IPS DF 6.9 (cell line): ENCODE results near the gene NUDT19.
"Not testable (repeated sequence)": the region's sequence is repeated elsewhere in the genome, so short reads cannot be mapped to it uniquely, and the experiment has no call there.

Source experiments
- DNase-seq: peaks from one replicate; pipeline ENCODE4 v3.0.0-alpha.2; 2013; ENCODE audit warnings: low read depth, low spot score
- H3K27ac ChIP-seq: one replicate; pipeline ENCODE4 v1.5.1; 2013; ENCODE audit warnings: low read length, control low read depth
- H3K27me3 ChIP-seq: 2 replicates; pipeline ENCODE4 v1.6.1; 2013; ENCODE audit warnings: mild to moderate bottlenecking, low read length; ENCODE audit not compliant: control insufficient read depth, insufficient read depth
- H3K36me3 ChIP-seq: 2 replicates; pipeline ENCODE4 v1.6.1; 2013; ENCODE audit warnings: low read length; ENCODE audit not compliant: control insufficient read depth, insufficient read depth
- H3K4me1 ChIP-seq: 2 replicates; pipeline ENCODE4 v1.6.1; 2013; ENCODE audit warnings: low read length; ENCODE audit not compliant: control insufficient read depth, insufficient read depth
- H3K4me3 ChIP-seq: 2 replicates; pipeline ENCODE4 v1.5.1; 2013; ENCODE audit warnings: mild to moderate bottlenecking, low read length
- H3K9me3 ChIP-seq: 2 replicates; pipeline ENCODE4 v1.6.1; 2013; ENCODE audit warnings: low read length, inconsistent platforms; ENCODE audit not compliant: control insufficient read depth, insufficient read depth
- WGBS: extraction: QIAGEN DNeasy Blood & Tissue Kit; methylation state at CpG from one replicate; pipeline ENCODE4 v1.1.7; 2013; ENCODE audit warnings: mixed read lengths, missing lambda C conversion rate; ENCODE audit not compliant: insufficient read length, insufficient coverage; 5-methylcytosine and 5-hydroxymethylcytosine counted together

Gene NUDT19

GRCh38 chr19:32687681-32688080 lies 3.9 kb upstream of the NUDT19 start:
- no peak overlapping the region for H3K4me3 ChIP-seq
- H3K27ac ChIP-seq, result no peak overlapping the region
- no peak for DNase-seq
- peaks cover 6% of the 10 kb centered on the region for H3K4me1 ChIP-seq
- no peaks in the 10 kb centered on the region; the same call in 1 of the 2 replicates for H3K36me3 ChIP-seq
- no CpG with 5 or more reads among the region's 4 CpGs for WGBS
- H3K9me3 ChIP-seq, result no peaks in the 10 kb centered on the region
- peaks cover 1% of the 10 kb centered on the region; the same call in 1 of the 2 replicates for H3K27me3 ChIP-seq

DNA sequence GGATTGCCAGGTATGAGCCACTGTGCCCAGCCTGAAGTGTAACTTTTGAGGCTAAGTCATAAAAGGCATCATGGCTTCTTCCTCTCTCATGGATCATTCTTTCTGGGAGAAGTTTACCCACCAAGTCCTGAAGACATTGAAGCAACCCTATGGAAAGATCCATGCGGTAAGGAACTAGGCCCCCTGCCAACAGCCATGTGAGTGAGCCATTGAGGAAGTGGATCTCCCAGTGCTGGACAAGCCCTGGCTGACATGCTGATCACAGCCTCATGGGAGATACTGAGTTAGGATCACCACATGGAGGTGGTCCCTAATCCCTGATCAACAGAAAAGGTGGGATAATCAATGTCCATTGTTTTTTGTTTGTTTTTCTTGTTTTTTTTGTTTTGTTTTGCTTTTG lies 3.3 kb upstream of the NUDT19 start:
- no peak overlapping the region for H3K27ac ChIP-seq
- no peaks in the 10 kb centered on the region; the same call in 1 of the 2 replicates for H3K36me3 ChIP-seq
- H3K4me1 ChIP-seq, result peaks cover 6% of the 10 kb centered on the region
- no peak for DNase-seq
- no peak overlapping the region for H3K4me3 ChIP-seq
- peaks cover 3% of the 10 kb centered on the region; the same call in 1 of the 2 replicates for H3K27me3 ChIP-seq
- no peaks in the 10 kb centered on the region for H3K9me3 ChIP-seq
- WGBS, result no CpG with 5 or more reads among the region's 1 CpG

- Histone ChIP-seq H3K27me3 (peaks cover 3% of the 10 kb centered on the region; the same call in 1 of the 2 replicates), H3K9me3 (no peaks in the 10 kb centered on the region), H3K27ac (no peak overlapping the region), H3K36me3 (no peaks in the 10 kb centered on the region; the same call in 1 of the 2 replicates), H3K4me3 (peak overlapping the region; percentile 48; the same call in 1 of the 2 replicates), H3K4me1 (peaks cover 6% of the 10 kb centered on the region)
- no peak for DNase-seq
- no CpG with 5 or more reads among the region's 93 CpGs for WGBS
Observed at GRCh38 chr19:32691952-32692726, 518 bp downstream of the NUDT19 start.

DNA sequence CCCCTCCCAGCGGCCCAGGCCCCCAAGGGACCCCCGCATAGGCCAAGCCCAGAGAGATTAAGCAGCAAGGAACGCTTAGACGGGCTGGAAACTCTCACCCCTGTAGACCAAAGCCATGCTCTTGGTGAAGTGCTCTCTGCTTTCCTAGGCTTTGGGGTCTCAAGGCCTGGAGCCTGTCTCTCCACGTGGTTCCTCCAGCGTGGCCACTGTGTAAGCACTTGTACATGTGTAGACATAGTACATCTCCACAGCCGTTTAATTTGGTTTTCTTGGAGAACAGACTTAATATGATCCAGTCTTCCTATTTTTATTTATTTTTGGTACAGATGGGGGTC lies 1.1 kb downstream of the NUDT19 start:
- no CpG with 5 or more reads among the region's 7 CpGs for WGBS
- Histone ChIP-seq H3K36me3 (no peaks in the 10 kb centered on the region; the same call in 1 of the 2 replicates), H3K27me3 (peaks cover 3% of the 10 kb centered on the region; the same call in 1 of the 2 replicates), H3K4me1 (peaks cover 6% of the 10 kb centered on the region), H3K4me3 (peak overlapping the region; percentile 48; the same call in 1 of the 2 replicates), H3K9me3 (no peaks in the 10 kb centered on the region), H3K27ac (no peak overlapping the region)
- no peak for DNase-seq

- H3K36me3 ChIP-seq, H3K27ac ChIP-seq, DNase-seq, H3K27me3 ChIP-seq, H3K9me3 ChIP-seq, H3K4me1 ChIP-seq, H3K4me3 ChIP-seq: not testable (repeated sequence)
- WGBS, result no CpG with 5 or more reads among the region's 20 CpGs
Observed at GRCh38 chr19:32693151-32694108, 1.8 kb downstream of the NUDT19 start.

- DNase-seq, H3K27me3 ChIP-seq, H3K4me1 ChIP-seq, H3K4me3 ChIP-seq, H3K9me3 ChIP-seq, H3K27ac ChIP-seq, H3K36me3 ChIP-seq: not testable (repeated sequence)
- no CpG with 5 or more reads among the region's 2 CpGs for whole genome bisulfite sequencing
Observed at GRCh38 chr19:32694316-32694715, 2.7 kb downstream of the NUDT19 start.

DNA sequence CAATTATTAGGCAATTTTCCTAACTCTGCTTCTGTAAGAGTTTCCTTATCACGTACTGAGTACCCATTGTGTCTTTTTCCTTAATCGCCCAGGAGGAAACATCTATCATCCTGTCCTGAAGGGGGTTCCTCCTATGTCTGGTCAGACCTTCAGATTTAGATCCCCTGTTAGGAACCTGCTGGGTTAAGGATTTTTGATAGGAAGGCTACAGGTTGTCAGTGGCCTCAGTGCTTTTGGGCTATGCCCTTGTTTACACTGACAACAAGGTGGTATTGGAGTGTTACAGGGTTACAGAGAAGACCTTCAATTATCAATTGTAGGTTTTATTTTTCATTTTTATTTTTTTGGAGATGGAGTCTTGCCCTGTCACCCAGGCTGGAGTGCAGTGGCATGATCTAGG lies 3.2 kb downstream of the NUDT19 start:
- WGBS, result no CpG with 5 or more reads among the region's 2 CpGs
- not testable (repeated sequence) for H3K27me3 ChIP-seq, H3K9me3 ChIP-seq, H3K4me3 ChIP-seq, DNase-seq, H3K36me3 ChIP-seq, H3K27ac ChIP-seq, H3K4me1 ChIP-seq

- H3K36me3 ChIP-seq, H3K27me3 ChIP-seq, H3K4me1 ChIP-seq, DNase-seq, H3K4me3 ChIP-seq, H3K9me3 ChIP-seq, H3K27ac ChIP-seq: not testable (repeated sequence)
- WGBS, result no CpG with 5 or more reads among the region's 6 CpGs
Observed at GRCh38 chr19:32695506-32695905, 3.9 kb downstream of the NUDT19 start.

DNA sequence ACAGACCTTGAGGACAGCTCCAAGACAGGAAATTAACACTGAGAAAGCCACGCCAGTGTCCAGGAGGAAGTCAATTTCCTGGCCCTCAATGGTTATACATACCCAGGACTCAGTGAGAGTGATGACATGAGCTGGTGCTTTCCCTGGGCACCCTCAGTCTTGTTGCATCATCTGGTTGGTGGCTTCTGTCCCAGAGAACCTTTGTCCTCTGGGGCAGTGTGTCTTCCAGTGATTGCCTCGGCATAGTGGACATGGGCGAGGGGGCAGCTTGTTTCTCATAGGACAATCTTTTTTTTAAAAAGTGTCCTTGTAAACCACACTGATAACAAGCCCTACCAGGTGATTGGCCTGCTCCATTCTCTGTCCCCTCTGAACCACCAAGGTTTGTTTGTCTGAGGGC lies 5.2 kb downstream of the NUDT19 start:
- H3K27me3 ChIP-seq, H3K36me3 ChIP-seq, H3K4me1 ChIP-seq, DNase-seq, H3K9me3 ChIP-seq, H3K4me3 ChIP-seq, H3K27ac ChIP-seq: not testable (repeated sequence)
- WGBS, result no CpG with 5 or more reads among the region's 3 CpGs

- H3K27me3 ChIP-seq, H3K36me3 ChIP-seq, H3K27ac ChIP-seq, H3K4me1 ChIP-seq, DNase-seq, H3K9me3 ChIP-seq, H3K4me3 ChIP-seq: not testable (repeated sequence)
- no CpG with 5 or more reads among the region's 7 CpGs for WGBS
Observed at GRCh38 chr19:32700129-32700528, 8.5 kb downstream of the NUDT19 start.
